GM21526 (cell line): Measurements from ENCODE around the gene SORCS2.
"Not testable (repeated sequence)": the region's sequence is repeated elsewhere in the genome, so short reads cannot be mapped to it uniquely, and the experiment has no call there.

Experiments used
- ATAC-seq: cut with Tn5 transposase; IDR thresholded peaks from one replicate; pipeline ENCODE4 v1.9.1; 2021; ENCODE audit warnings: moderate library complexity; ENCODE audit not compliant: unreplicated experiment, low FRiP score

The SORCS2 gene

DNA sequence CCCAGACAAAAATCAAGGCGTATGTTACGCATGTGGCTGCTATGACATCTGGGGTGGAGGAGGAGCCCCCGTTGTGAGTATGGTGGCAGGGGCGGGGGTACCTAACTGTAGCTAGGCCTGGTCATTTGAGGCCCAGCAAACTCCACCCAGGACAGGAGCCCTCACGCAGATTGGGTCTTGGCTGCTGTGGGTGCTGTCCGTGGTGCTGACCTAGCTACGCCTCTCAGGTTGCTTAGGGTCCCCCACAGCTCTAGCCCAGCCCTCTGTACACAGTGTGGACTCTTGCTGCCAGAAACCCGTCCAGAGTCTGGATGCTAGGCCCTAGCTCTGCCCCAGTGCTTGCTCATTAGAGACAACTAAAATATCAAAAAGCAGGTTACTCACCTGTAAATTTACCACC, 389.1 kb downstream of the SORCS2 start:
- ATAC-seq: no peak

DNA sequence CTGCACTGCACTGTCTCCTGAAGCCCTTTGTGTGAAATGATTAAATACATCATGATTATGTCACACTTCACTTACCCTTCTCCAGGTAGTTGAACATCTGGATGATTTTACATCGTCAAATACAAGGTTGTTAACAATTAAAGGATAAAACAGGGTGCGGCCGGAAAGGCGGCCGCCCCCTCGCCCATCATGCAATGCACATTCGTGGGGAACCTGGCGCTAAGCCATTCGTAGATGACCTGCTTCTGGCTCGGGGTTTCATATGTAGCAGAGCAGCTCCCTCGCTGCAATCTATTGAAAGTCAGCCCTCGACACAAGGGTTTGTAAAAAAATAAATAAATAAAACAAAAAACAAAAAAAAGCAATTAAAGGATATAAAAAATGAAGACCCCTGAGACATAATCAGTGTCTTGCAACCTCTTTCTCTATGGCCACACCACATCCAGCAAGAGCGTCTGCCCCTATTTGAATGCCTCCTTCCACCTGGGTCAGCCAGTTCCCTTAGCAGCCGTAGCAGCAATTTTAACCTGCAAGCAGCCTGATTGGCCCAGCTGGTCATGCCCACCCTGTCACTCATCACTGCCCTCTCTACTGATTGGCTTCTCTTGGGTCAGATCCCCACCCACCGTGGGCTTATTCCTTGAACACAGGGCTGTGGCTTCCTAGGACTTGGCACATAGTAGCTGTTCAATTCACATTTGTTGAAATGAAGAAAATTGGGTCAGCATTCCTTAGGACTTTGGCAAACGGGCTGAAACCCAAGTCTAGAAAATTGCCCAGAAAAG, 390.2 kb downstream of the SORCS2 start:
- ATAC-seq: no peak

DNA sequence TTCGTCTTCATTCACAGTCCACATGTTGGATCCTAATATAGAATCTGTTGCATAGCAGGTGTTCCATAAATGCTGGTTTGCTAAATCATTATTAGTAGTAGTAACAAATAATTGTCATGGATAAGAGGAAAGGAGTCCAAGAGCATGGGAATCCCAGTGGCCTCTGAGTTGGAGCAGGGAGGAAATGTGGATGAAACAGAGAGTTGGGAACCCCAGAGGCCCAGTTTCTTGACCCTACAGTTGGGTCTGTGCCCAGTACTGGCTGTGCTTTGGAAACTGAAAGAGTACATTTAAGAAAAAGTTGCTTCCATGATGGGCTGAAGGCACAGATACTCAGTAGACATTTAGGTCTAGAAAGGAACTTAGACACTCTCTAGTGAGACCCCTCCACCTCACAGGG, 391.8 kb downstream of the SORCS2 start:
- no peak for ATAC-seq

DNA sequence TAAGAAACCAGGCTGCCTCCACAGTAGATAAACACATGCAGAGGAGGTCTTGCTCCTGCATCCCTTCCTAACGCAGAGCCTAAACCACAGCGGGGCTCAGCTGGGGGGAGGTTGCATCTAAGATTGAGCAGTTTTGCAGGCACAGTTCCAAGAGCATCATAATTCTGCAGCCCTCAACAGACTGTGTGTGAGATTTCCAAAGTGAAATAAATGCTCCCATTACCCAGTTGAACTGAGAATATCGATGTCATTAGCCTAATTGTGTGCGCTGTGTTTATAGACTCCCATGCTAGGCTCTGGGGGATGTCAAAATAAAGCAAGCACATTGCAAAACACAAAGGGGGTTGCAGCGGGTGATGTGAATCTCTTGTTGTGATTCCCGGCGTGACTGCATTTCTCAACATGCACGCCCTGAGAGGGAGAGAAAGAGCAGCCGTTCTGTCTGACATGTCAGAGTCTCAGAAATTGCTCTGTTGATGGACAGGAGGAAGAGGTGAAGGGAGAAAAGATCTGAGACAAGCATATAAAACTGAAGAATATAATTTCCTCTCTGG, 392.3 kb downstream of the SORCS2 start:
- no peak for ATAC-seq

DNA sequence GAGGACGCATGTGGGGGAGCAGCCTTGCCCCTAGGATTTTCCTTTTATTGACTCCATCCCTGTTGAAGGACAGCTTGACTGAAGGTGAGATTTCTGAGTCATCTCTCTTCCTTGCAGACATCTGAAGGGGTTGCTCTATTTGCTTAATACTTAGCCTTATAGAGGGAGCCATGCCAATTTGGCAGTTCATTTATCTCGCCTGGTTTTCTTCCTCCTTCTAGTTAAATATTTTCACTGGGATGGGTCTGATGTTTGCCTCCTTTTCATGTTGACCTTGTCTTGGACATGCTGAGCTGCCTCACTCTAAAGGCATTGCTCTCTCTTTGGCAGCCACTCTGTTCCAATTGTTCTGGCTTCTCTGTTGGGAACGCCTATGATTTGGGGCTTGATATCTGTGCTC, 393.4 kb downstream of the SORCS2 start:
- no peak for ATAC-seq

DNA sequence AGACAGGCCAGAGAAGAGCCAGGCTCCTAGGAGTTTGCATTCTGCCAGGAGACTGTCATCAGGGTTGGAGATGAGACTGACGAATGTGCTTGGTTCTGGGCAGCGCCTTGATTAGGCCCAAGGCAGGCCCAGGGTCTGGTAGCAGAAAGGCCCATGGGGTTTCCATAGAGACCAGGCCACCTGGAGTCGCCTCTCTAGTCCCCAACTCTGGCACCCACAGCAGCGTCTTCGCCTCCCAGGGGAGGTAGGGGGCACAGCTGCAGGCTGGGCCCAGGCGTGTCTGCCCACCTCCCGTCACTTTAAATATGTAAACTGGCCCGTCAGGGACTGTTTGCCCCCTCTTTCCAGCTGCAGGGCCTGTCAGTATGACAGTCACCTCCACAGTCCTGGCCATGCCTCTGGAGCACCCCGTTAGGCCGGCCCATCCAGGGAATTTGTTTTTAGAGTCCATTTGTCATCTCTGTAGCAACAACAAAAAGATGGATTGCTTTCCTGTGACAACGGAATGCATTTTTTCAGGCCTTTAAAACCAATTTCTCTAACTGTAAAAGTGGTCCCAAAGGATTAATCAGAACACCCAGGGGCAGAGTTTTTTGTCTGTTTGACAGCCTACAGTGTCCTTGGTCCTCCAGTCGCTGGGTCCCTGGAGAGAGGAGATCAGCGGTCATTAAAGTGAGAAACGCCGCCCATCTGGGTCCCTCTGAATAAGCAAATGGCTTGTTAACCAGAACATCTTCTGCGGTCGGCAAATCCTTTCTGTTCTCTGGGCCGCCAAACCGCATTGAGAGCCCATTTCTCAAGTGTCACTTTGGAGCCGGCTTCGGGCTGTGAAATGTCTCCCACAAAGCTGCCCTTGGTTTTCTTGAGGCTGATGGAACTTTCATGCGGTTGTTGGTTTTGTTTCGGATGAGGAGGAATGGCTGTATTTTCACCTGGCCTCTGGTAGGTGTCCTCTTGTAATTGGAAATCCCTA, 395.4 kb downstream of the SORCS2 start:
- no peak for ATAC-seq

DNA sequence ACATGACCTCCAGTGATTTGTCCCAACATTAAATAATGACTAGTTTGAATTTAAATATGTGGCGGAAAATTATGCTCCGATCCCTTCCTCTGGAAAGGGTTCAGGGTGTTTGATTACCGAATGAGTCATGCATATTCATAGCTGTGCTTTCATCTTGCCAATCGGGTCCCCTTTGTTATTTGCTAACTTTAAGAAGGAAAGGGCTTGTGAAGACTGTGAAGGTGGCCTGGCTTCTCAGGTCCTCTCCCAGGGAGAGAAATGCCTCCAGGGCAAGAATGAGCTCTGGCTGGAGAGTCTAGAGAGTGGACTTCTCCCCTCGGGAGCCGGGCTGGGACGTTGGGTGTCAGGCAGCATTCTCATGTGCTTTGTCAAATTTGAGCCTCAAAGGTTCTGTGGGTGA, 397.9 kb downstream of the SORCS2 start:
- ATAC-seq: no peak

DNA sequence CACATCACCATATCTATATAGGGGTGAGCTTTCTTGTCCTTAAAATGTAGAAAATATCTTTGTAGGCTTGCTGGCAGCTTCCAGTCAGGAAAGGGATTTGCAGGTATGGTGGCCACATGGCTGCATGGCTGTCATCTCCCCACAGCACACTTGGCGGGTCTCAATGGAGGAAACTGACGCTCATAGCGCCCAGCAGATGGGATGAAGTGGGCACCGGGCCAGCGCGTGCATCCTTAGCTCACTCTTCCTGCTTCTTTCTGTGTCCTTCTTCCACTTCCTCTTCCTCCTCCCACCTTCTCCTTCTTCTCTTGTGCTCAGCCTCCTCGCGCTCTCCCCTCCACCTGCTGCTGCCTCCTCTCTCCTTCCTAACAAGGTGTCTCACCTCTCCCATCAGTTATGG, 398.6 kb downstream of the SORCS2 start:
- no peak for ATAC-seq

DNA sequence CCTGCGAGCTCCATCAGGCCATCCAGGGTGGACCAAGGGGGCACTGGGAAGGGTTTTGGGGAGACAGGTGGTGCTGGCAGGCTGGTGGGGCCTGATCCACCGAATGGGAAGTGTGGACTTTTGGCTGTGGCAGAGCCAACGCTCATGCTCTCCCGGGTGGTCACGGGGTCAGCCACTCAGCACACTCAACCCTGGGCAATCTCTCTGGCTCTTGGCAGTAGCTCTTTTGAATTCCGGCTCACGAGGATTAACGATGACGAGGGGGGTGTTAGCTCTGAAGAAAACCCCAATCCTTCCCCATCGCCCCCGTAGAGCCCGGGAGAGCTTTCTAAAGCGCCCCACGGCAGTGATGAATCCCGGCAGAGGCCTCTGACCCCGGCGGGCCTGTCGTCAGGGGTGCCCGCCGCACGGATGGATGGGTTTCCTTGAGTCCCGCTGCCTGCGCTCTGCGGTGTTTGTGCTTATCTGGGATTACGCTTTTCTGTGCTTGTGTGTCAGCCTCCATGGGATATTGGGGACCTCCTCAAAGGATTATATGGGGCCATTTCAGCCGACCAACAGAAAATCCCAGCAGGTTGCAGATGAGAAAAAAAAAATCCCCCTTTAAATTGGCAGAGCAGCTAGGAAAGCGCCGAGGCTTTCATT, 399.2 kb downstream of the SORCS2 start:
- ATAC-seq: no peak

DNA sequence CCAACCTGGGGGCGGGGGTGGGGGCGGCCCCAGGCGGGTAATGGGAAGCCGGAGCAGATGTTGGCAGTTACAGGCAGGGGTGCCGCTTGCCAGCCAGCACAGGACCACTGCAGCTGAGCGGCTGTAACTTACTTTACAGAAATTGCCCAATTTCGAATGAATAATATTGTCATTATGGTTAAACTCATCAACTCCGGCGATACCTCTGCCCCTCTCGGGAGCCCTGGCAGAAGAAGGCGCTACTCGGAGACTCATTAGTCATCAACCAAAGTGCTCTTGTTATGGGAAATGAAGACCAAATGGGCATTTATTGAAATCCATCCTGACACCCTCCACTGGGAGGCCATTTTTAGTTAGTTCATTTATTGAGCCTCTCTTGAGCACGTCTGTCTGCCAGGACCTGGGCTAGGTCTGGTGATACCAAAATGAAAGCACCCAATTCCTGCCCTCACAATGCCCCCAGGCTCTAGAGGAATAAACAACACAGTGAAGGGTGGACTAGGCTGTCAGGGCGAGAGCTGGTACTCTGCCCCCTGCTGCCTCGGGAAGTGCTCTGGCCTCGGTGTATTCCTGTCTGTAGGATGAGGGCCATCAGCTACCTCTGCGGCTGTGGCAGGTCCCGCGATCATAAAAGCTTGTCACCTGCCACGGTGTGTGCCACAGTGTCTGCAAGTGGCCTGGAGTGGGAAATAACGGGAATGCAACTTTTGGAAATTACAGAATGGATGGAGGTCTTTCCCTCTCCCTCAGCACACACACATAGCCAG, 401.5 kb downstream of the SORCS2 start:
- ATAC-seq: no peak

DNA sequence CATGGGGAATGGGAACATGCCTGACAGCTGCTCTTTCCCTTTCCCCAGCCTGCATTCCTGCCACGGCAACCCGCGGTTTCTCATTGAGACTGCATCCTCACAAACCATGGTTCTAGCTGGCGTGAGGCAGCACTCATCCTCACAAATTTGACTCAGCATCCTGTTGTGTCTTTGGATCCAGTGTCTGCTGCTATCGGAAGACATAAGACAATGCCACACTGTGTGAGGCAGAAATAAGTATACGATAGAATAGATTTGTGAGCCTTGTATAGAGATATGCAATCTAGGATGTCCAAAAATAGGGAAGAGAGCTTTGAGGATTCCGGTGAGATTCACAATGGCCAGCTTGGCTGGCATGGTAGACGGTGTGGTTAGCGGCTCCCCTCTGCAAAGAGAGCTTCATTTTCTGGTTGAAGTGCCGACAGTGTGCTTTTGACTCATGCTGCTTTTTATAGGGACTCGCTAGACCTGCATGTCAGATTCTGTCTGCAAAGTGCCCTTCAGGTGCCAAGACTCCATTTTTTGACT, 403.7 kb downstream of the SORCS2 start:
- ATAC-seq: no peak

DNA sequence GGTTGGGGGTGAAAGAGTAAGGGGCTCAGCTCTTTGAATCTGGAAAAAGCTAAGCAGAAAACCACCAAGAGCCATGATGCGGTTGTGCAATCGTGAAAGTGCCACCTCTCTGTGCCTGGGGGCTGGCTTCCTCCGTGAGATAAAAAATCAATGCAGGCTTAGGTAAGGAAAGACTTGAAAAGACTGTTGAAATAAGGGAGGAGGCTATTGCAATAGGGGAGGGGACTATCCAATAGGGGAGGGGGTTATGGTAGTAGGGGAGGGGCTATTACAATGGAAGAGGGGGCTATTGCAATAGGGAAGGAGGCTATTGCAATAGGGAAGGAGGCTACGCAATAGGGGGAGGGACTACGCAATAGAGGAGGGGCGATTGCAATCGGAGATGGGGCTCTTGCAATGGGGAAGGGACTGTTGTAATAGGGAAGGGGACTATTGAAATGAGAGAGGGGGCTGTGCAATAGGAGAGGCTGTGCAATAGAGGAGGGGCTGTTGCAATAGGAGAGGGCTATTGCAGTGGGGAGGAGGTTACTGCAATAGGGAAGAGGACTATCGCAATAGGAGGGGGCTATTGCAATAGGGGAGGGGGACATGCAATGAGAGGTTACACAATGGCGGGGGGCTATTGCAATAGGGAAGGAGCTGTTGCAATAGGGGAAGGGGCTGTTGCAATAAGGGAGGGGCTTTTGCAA, 404.7 kb downstream of the SORCS2 start:
- ATAC-seq: no peak

DNA sequence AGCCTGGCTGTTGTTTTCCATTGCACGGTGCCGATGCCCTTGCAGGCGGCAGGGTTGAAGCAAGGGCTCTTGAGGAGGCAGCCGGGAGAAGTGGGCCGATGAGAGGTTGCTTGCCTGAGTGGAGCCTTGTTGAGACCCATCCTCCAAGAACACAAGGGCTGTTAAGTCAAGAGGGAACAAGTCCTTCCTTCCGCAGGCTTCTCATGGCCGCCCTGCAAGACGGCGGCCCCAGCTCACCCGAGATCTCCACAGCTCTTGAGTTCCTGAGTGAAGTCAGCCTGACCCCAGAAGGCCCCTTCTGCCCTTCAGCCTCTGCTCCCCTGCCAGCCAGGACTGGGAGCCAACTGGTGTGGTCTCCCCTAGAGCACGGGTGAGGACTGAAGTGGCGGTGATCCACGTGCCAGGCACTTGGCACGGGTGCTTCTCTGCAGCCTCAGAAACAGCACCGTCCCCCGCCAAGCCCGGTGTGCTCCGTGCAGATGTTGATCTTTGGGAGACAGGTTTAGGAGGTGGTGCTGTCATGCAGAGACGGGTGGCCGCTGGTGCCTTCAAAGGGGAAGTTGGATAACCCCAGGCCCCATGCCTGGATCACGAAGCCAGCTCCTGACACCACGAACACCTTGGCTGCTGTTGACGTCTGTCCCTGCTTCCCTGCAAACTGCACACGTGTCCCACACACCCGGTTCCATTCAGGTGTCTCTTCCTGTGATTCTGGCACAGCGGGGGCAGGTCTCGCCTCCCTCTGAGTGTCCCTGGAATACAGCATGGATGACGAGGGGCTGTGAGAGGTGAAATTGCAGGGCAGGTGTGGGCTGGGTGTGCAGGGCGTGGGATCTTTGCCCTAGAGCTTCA, 406.8 kb downstream of the SORCS2 start:
- no peak for ATAC-seq

DNA sequence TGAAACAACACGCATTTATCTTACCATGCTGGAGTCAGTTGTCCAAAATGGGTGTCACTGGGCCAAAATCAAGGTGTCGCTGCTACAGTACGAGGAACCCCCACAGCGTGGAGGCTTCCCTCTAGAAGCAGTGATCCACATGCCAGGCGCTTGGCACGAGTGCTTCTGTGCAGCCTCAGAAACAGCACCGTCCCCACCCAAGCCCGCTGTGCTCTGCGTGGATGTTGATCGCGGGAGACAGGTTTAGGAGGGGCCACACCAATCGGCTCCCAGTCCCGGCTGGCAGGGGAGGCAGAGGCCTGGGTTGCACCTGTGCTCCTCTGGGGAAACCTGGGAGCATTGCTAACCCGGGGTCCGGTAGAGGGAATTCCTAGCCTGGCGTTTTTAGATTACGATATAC, 407.9 kb downstream of the SORCS2 start:
- ATAC-seq: no peak

DNA sequence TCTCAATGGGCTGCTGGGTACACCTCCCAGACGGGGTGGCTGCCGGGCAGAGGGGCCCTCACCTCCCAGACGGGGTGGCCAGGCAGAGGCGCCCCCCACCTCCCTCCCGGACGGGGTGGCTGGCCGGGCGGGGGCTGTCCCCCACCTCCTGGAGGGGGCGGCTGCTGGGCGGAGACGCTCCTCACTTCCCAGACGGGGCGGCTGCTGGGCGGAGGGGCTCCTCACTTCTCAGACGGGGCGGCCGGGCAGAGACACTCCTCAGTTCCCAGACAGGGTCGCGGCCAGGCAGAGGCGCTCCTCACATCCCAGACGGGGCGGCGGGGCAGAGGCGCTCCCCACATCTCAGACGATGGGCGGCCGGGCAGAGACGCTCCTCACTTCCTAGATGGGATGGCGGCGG, 409.8 kb downstream of the SORCS2 start:
- not testable (repeated sequence) for ATAC-seq

DNA sequence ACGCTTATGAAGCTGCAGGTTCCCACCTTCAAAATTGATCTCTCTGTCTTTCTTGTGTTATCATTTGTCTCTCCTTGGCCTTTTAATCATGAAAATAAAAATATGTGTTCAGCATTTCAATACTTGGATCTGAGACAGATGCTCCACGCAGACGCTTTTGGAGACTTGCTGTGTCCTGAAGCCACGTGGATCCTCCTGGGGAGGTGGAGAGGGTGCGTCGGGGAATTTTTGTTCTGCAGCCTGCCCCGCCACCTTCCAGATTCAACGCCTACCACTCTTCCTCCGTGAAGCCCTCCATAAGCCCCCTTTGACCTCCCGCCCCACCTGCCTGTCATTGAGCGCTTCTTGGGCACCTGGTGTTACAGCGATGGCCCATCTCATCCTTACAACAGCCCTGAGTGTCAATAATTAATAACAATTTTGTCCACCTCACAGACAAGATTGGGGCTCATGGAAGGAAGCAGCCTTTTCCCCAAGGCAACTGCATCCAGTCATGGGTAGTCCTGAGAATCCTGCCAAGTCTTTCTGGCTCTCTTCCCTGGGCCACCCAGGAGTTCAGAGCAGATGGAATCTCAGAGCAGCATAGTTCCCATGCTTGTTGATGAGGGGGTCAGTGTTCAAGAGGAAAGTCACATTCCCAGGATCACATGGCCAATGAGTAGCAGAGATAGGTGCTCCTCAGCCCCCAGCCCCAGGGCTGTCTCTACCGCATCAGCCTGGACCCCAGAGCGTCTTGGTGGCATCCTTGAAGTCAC, 415.0 kb downstream of the SORCS2 start:
- ATAC-seq: no peak

DNA sequence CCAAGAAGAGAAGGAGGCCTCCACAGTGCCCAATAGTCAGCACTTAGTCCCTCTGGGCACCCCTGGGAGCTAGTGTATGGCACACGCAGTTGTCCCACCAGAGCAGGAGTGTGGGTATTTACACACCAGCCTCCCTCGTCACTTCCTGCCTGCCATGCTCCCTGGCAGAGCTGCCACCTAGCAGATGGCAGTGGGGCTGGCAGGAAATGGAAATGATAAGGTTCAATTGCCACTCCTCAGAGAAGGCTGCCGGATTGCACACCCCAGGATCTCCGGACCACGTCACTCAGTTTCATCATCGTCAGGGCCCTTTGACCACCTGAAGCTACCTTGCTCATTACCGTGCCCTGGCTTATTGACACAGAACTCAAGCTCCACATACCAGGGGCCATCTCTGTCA, 415.7 kb downstream of the SORCS2 start:
- ATAC-seq: no peak

DNA sequence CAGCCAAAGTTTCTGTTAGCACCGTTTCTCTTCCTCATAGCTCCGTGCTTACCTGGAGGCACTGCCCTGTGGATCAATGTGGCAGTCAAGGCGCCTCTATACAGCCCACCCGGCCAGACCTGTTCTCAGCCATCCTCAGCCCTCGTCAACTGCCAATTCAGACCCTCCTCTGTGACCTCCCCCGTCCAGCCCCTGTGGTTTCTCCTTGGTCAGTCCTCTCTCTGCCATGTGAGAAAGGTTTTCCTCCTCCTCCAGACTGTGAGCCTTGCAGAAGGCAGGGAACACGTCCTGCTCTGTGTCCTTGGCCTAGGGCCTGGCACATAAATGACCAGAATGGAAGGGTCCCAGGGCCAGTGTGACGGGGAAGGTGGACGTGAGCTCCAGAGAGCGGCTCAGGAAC, 417.0 kb downstream of the SORCS2 start:
- no peak for ATAC-seq
